ENCODE measurements around the gene PSD2.

The PSD2 gene

DNA sequence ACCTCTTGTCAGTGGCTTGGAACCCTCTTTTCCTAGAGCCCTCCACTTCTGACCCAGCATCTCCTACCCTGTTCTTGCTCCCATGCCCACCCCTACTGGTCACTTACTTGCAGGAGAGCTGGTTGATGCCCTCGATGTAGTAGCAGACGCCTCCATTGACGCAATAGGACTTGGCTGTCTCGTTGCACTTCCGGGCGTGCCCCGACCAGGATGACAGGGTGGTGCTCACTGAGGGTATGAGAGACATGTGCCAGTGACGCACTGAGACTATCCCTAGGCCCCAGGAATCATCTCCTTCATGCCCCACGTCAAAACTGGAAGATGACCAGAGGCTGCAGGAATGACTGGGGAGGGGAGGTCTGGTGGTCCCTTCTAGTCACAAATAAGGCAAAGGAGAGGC is 76.0 kb downstream of the PSD2 start:
- no peak for FAIRE-seq
- TF ChIP-seq, protein P1, sequence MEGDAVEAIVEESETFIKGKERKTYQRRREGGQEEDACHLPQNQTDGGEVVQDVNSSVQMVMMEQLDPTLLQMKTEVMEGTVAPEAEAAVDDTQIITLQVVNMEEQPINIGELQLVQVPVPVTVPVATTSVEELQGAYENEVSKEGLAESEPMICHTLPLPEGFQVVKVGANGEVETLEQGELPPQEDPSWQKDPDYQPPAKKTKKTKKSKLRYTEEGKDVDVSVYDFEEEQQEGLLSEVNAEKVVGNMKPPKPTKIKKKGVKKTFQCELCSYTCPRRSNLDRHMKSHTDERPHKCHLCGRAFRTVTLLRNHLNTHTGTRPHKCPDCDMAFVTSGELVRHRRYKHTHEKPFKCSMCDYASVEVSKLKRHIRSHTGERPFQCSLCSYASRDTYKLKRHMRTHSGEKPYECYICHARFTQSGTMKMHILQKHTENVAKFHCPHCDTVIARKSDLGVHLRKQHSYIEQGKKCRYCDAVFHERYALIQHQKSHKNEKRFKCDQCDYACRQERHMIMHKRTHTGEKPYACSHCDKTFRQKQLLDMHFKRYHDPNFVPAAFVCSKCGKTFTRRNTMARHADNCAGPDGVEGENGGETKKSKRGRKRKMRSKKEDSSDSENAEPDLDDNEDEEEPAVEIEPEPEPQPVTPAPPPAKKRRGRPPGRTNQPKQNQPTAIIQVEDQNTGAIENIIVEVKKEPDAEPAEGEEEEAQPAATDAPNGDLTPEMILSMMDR (IDR thresholded peaks at IDR 0.05; ENCODE audit: insufficient read depth, missing control alignments): no peak
- DNase-seq (ENCODE audit: insufficient read length, low spot score): no peak

DNA sequence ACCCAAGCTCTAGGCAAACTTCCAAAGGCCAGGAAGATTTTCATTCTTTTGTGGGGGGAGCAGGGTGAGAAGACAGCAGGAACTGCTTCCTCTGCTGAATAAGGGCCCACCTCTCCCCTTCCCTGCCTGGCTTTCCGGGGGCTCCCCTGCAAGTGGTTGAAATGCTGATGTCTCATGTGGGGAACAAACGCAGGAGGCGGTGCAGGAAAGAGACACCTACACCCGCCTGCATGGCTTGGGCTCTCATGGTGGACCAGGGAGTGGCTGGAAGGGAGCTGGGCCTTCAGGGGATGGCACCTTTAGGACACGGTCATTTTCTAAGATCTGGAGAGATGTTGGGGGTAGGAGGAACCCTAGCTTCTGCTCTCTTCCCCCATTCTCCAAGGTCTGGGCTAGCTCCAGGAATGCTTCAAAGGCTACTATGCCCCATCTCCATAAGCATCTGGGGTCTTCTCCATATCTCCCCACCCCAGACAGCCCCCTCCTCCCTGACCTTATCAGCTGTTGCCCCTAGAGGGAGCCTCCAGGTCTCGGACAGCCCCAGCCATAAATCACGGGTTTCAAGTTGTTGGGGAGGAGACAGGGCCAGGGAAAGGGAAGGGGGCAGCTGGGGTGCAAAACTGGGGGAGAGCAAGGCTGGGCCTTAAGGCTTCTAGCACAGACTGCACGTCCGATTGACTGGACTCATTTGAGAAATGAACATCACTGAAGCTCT is 76.6 kb downstream of the PSD2 start:
- DNase-seq (ENCODE audit: insufficient read length, low spot score) (no peak), FAIRE-seq (no peak)
- TF ChIP-seq, protein P1 (IDR thresholded peaks at IDR 0.05; ENCODE audit: insufficient read depth, missing control alignments): no peak

DNA sequence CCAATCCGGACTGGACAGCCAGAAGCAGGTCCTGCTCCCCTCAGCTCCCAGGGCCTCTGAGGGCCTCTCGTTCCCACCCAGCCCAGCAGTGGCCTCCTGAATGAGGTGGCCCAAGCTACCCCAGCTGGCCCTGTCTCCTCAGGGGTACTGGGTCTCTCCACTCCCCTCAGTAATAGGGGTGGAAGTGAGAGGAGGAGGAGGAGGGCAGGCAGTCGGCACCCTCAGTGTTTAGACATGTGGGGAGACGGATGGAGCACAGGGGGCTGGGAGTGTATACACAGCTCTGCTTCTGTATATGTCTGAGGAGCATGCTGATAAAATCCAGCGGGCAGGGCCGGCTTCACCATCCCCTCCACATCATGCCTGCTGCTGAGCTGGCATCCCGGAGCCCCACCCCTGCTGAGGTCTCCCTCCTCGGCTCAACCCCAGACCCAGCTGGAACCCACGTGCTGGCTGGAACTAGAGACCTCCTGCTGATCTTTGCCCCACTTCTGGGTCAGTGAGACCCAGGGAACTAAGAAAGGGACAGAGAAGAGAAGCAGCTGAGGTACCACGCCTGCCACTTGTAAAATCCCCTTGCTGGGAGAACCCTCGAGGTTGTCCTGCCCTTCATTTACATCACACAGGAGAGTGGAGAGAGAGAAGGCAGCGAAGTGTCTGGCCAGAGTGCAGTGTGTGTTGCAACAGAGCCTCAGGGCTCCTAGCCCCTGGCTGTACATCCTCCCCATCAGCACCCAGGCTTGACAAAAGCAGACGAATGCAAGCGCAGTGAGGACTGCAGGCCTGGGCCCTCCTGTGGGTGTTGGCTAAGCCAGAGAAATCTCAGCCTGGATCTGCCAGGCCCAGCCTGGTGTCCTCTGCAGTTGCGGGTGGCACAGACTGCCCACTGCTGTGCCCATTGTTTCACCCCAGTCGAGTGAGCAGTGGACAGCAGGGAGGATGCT is 77.5 kb downstream of the PSD2 start:
- FAIRE-seq (no peak), DNase-seq (ENCODE audit: insufficient read length, low spot score) (no peak)
- TF ChIP-seq, protein P1 (IDR thresholded peaks at IDR 0.05; ENCODE audit: insufficient read depth, missing control alignments): no peak

DNA sequence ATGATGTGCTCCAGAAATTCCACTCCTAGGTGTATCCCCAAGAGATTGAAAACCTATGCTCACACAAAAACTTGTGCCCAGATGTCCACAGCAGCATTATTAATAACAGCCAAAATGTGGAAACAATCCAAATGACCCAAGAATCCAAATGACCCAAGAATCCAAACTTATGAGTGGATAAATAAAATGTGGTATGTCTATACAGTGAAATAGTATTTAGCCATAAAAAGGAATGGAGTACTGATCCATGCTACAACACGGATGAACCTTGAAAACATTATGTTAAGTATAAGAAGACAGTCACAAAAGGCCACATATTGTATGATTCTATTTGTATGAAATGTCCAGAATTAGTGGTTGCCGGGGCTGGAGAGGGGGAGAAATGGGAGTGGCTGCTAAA is 80.3 kb downstream of the PSD2 start:
- TF ChIP-seq, protein P1 (IDR thresholded peaks at IDR 0.05; ENCODE audit: insufficient read depth, missing control alignments): no peak
- no peak for FAIRE-seq
- no peak for DNase-seq (ENCODE audit: insufficient read length, low spot score)

DNA sequence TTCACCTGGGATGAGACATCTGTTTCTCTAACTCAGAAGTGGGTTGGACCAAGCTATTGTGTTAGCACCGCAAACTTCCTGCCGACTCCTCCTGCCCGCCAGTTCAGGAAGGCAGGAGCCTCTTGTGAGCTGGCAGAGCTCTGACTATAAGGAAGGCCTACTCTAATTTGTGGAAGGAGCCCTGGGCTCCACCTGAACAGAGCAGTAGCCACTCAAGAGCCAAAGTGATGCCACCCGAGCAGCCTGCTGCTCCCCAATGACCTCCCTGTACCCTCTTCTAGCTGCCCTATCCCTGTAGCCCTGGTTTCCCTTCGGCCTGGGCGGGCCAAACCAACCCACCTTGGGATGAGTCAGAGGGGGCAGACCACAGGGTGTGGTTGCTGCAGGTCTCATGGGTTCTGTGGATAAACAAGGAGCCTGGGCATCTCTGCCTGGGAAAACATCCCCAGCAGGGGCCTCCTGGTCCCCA is 81.6 kb downstream of the PSD2 start:
- DNase-seq (ENCODE audit: insufficient read length, low spot score) (no peak), FAIRE-seq (no peak)
- TF ChIP-seq, protein P1 (IDR thresholded peaks at IDR 0.05; ENCODE audit: insufficient read depth, missing control alignments): no peak

DNA sequence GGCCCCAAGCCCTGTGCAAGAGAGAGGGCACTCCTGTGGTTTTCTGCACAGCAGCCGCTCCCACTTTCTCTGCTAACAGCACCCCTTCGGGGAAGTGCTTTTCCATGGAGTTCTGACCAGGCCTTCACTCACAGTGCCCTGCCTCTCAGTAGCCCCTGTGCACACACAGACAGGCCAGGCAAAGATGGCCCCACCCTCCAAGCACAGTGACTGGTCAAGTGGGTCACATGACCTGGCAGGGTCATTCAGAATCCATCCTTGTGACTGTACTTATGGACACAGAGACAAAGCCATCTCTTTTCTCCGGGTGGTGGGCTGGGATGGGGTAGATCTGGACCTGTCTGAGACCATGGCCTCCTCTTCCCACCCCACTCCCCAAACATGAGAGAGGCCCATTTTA is 82.5 kb downstream of the PSD2 start:
- DNase-seq (ENCODE audit: insufficient read length, low spot score): no peak
- FAIRE-seq: no peak
- TF ChIP-seq, protein P1 (IDR thresholded peaks at IDR 0.05; ENCODE audit: insufficient read depth, missing control alignments): no peak
